Fibroblast of pulmonary artery (primary cell): Measurements from ENCODE around the gene RET.

ENCODE experiments used
- DNase-seq: peaks from one replicate; pipeline ENCODE4 v3.0.0-alpha.2; 2010; ENCODE audit warnings: low read depth
- H3K4me3 ChIP-seq: replicated peaks from 2 replicates; pipeline ENCODE4 v1.5.1; 2011; ENCODE audit warnings: low read depth, mild to moderate bottlenecking, control low read depth, low read length, moderate library complexity
- TF ChIP-seq, protein P1 (sequence below): IDR thresholded peaks from 2 replicates; pipeline ENCODE4 v1.5.1; 2011; ENCODE audit warnings: mild to moderate bottlenecking, control low read depth, low read length, inconsistent platforms; ENCODE audit errors: missing control alignments

The RET gene

DNA sequence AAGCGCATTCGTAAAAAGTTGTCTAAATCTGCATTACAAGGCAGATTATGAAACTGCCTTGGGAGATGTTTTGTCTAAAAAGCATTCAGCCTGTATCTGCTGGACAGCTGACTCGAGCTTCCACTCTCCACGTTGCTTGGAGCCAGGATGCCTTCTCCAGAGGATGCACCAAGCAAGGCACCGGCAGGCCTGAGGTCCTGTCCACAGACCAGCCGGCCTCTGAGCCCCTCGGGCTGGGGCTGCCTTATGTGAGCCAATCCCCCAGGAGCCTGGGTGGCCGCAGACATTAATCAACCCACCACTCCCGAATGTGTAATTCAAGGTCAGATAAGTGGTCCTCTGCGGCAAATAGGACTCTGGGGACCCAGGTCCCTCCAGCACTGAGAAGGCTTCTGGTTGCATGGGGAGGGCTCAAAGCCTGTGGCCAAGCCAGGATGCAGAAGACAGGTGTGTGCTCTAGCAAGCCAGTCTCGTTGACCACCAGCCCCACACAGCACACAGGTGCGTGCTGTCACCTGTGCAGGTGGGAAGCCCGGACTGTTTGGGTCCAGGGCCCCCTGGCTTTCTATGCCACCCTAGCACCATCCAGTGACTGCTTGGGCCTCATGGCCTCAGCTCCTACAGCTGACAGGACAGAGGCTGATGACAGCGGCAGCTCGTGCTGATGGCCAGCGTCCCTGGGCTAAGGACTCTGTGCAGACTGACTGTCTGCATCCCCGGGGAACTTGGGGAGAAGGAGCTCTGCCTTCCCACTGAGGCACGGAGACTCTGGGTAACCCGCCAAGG, 4.8 kb upstream of the RET start:
- TF ChIP-seq, protein P1, sequence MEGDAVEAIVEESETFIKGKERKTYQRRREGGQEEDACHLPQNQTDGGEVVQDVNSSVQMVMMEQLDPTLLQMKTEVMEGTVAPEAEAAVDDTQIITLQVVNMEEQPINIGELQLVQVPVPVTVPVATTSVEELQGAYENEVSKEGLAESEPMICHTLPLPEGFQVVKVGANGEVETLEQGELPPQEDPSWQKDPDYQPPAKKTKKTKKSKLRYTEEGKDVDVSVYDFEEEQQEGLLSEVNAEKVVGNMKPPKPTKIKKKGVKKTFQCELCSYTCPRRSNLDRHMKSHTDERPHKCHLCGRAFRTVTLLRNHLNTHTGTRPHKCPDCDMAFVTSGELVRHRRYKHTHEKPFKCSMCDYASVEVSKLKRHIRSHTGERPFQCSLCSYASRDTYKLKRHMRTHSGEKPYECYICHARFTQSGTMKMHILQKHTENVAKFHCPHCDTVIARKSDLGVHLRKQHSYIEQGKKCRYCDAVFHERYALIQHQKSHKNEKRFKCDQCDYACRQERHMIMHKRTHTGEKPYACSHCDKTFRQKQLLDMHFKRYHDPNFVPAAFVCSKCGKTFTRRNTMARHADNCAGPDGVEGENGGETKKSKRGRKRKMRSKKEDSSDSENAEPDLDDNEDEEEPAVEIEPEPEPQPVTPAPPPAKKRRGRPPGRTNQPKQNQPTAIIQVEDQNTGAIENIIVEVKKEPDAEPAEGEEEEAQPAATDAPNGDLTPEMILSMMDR: no peak
- no peak for DNase-seq
- no peak overlapping the region for H3K4me3 ChIP-seq

DNA sequence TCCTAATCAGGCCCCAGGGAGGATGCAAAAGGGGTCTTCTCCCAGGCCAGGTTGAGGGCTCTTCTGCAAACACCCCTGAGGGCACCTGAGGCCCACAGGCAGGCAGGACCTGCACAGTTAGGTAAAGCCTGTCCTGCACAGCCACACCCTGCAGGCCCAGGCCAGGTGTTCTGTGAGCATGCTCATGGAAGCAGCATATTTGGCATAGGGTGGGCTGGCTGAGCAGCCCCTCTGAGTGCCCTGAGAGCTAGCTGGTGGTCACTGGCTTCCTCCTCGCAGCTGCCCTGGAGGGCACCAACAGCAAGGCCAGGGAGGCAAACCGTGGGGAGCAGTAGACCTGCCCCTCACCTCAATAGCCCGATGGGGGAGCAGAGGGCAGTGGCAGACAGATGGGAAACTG, 3.7 kb upstream of the RET start:
- no peak overlapping the region for H3K4me3 ChIP-seq
- no peak for DNase-seq
- TF ChIP-seq, protein P1: no peak

DNA sequence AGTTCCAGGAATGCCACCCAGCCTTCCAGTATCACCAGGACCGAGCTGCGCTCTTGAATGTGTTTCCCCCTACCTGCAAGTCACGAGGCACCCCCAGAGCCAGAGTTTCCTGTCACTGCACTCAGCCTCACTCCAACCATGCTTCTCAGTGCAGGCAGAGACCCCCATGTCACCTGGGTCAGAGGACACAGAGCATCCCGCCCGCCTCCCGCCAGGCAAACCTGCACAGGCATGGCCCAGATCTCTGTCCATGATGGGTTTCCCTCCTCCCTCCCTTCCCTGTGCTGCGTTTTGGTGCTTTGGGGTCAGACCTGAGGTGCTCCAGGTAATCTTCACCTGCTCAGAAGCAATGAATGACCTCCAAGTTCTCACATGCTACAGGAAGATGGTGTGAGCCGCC, 3.1 kb upstream of the RET start:
- no peak overlapping the region for H3K4me3 ChIP-seq

GRCh38 chr10:43074409-43074808, 2.5 kb upstream of the RET start:
- TF ChIP-seq, protein P1: no peak
- H3K4me3 ChIP-seq: no peak overlapping the region
- no peak for DNase-seq

More for the DNA sequence above, 3.1 kb upstream of the RET start:
- DNase-seq: no peak
- TF ChIP-seq, protein P1: no peak

DNA sequence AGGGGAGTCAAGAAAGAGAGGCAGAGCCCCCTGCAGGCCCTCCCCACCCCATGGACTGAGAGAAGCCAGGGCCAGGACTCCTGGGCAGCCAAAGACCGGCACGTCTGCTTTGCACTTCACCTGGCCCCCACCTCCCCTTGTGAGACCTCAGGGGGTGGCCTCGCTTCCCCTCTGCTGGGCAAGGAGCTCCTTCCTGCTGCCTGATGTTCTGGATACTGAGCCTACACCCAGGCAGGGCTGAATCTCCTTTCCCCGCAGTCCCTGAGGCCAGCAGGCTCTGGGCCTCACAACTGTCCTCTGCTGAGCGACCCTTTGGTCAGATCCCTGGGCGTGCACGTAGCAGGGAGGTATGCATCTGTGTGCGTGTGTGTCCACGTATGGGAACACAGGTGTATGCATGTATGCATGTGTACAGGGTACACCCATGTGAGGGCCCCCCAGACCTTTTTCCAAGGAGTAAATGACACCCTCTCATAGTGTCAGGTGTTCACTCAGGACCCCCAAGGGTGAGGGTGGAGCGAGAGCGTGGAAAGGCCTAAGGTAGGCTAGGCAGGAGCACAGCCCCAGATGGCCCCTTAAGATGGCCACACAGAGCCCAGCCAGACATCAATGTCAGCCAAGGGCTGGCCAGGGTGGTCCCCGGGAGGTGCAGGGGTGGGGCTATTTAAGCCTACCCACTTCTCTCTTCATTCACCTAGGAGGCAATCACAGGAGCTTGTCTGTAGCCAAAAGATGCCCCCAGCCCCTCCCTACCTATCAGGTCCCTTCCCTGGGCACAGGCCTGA, 1.9 kb upstream of the RET start:
- TF ChIP-seq, protein P1: no peak
- no peak overlapping the region for H3K4me3 ChIP-seq

GRCh38 chr10:43075612-43076003, 1.3 kb upstream of the RET start:
- TF ChIP-seq, protein P1: peak; percentile 19

More for the DNA sequence above, 1.9 kb upstream of the RET start:
- no peak for DNase-seq

More at GRCh38 chr10:43075612-43076003, 1.3 kb upstream of the RET start:
- no peak overlapping the region for H3K4me3 ChIP-seq
- DNase-seq: no peak
